GM12878 (cell line): ENCODE measurements around the gene KHK. TPM values are rescaled to one million over a fixed set of nuclear protein-coding genes. Genes with fewer than 3 reads are reported as not detected.

Source experiments
- BCL11A ChIP-seq: IDR thresholded peaks from 2 replicates; pipeline ENCODE4 v1.6.1; 2011; ENCODE audit warnings: low read depth, low read length
- BHLHE40 ChIP-seq, 2 experiments: fragments of 450-650 bp in 1 of 2; IDR thresholded peaks; 2 replicates each; pipeline ENCODE4 v1.6.1; 2011 to 2017; ENCODE audit warnings: low read depth in 2 of 2, borderline replicate concordance in 1 of 2, improper control_type of control experiment in 1 of 2, low read length in 1 of 2, mild to moderate bottlenecking in 1 of 2
- EZH2 ChIP-seq: IDR thresholded peaks from 2 replicates; pipeline ENCODE4 v1.6.1; 2012; ENCODE audit warnings: low read depth, mild to moderate bottlenecking, control low read depth, inconsistent platforms, low read length, borderline replicate concordance; ENCODE audit not compliant: control insufficient read depth
- IKZF2 ChIP-seq, 2 experiments: fragments of 450-650 bp; IDR thresholded peaks; 2 replicates each; pipeline ENCODE4 v1.6.1; 2017; ENCODE audit warnings: mild to moderate bottlenecking in 2 of 2, moderate library complexity in 2 of 2
- MTA3 ChIP-seq: IDR thresholded peaks from 2 replicates; pipeline ENCODE4 v1.6.1; 2012; ENCODE audit warnings: low read length, inconsistent platforms, borderline replicate concordance
- NBN ChIP-seq: fragments of 450-650 bp; IDR thresholded peaks from 2 replicates; pipeline ENCODE4 v1.6.1; 2016
- NFXL1 ChIP-seq: fragments of 450-650 bp; IDR thresholded peaks from 2 replicates; pipeline ENCODE4 v1.6.1; 2017; ENCODE audit warnings: antibody characterized with exemption, mild to moderate bottlenecking, borderline replicate concordance
- POLR2A ChIP-seq: IDR thresholded peaks from 2 replicates; pipeline ENCODE4 v1.6.1; 2011; ENCODE audit warnings: low read depth, mild to moderate bottlenecking, low read length
- RAD21 ChIP-seq: IDR thresholded peaks from 2 replicates; pipeline ENCODE4 v1.6.1; 2011; ENCODE audit warnings: mild to moderate bottlenecking, low read depth, low read length, moderate library complexity; ENCODE audit not compliant: insufficient read depth
- TBL1XR1 ChIP-seq: IDR thresholded peaks from 2 replicates; pipeline ENCODE4 v1.6.1; 2012; ENCODE audit warnings: low read depth, low read length, improper control_type of control experiment
- ZBED1 ChIP-seq: IDR thresholded peaks from 2 replicates; pipeline ENCODE4 v1.6.1; 2016; ENCODE audit warnings: borderline replicate concordance
- ZNF207 ChIP-seq: fragments of 450-650 bp; IDR thresholded peaks from 2 replicates; pipeline ENCODE4 v1.6.1; 2014; ENCODE audit warnings: antibody characterized with exemption, mild to moderate bottlenecking, borderline replicate concordance
- ZNF274 ChIP-seq: IDR thresholded peaks from one replicate; pipeline ENCODE4 v1.8.0; 2011; ENCODE audit not compliant: insufficient read length, insufficient read depth
- ZNF384 ChIP-seq: IDR thresholded peaks from 2 replicates; pipeline ENCODE4 v1.6.1; 2012; ENCODE audit warnings: low read depth, mild to moderate bottlenecking, low read length, improper control_type of control experiment, borderline replicate concordance
- polyA plus RNA-seq, 11 experiments: library from polyadenylated mRNA; depleted of rRNA in 4 of 11; unstranded in 6 of 11; stranded (reverse) in 5 of 11; fragments of >200 nt; fragmentation: Nextera tagmentation in 4 of 11; fragmentation: Illumina TruSeq in 1 of 11; extraction: Ambion mirVana in 4 of 11; extraction: Trizol in 1 of 11; gene quantifications; 1 replicate in 1 of 11; 2 replicates in 10 of 11; pipeline versions ENCODE4 v1.2.1 to v1.2.3, GENCODE V29; 2011 to 2016; ENCODE audit warnings: inconsistent platforms in 2 of 11, missing spikeins in 2 of 11, low read depth in 1 of 11
- total RNA-seq, 4 experiments: library from RNA; depleted of rRNA in 3 of 4; stranded (reverse); fragments of >200 nt in 3 of 4; fragmentation: Illumina TruSeq in 1 of 4; extraction: Trizol in 1 of 4; gene quantifications; 2 replicates each; pipeline versions ENCODE4 v1.2.1 to v1.2.3, GENCODE V29; 2013 to 2021
- TF ChIP-seq, protein P1 (sequence below): fragments of 450-650 bp; IDR thresholded peaks from 2 replicates; pipeline ENCODE4 v1.6.1; 2017; ENCODE audit warnings: mild to moderate bottlenecking, low read depth, inconsistent platforms; ENCODE audit not compliant: poor library complexity, severe bottlenecking
- TF ChIP-seq, protein P2 (sequence below): IDR thresholded peaks from 2 replicates; pipeline ENCODE4 v1.6.1; 2012; ENCODE audit warnings: low read length, inconsistent platforms
- TF ChIP-seq, protein P3 (sequence below): fragments of 450-650 bp; formaldehyde crosslinking; IDR thresholded peaks from 2 replicates; pipeline ENCODE4 v1.5.0; 2022; ENCODE audit warnings: mild to moderate bottlenecking, missing genetic modification characterization
- TF ChIP-seq, protein P4 (sequence below): fragments of 450-650 bp; IDR thresholded peaks from 2 replicates; pipeline ENCODE4 v1.6.1; 2014; ENCODE audit warnings: mild to moderate bottlenecking
- TF ChIP-seq, protein P5 (sequence below): IDR thresholded peaks from 2 replicates; pipeline ENCODE4 v1.6.1; 2011; ENCODE audit warnings: low read depth, mild to moderate bottlenecking, low read length, moderate library complexity, borderline replicate concordance; ENCODE audit errors: extremely low read depth

KHK gene
- total and polyA plus RNA-seq, 10 of the 15 experiments (the other 5 are each of a cell fraction or from before 2014, with no cell fraction given) = 0.31 to 11.8 (median 3.9) TPM

DNA sequence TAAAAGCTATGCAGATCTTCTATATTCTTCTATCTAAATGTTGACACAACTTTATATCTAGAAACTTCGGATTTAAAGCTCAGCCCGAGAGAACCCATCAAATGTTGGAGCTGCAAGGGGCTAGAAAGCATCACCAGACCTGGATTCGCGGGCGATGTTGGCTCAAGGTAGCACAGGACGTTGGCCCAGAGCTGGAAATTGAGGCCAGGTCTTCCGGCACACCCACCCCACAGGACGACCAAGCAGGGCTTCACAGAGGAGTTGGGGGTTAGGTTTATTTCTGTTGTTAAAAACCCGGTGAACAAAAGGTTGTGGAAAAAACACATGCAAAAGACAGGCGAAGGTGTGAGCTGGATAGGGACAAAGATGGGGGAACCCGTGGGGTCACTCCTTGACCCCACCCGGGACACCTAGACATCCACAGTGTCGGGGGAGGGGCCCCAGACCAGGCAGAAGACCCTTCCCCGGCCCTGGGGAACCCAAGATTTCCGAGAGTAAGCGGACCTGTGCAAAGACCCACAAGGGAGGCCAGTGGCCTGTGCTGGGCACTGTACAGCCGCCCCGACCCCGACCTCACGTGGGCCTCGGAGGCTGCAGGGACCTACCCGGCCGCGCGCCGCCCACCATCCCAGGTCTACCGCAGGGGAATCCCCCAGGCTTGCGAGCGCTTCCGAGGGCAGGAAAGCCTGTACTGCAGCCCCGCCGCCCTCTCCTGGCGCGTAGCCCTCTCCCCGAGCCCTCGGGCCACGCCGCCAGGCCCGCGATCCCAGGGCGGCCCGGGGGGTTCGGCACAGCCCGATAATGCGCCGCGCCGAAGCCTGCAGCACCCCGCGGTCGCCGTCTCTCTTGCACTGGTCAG, 36.9 kb upstream of the KHK start (continued):
- TF ChIP-seq, protein P1, sequence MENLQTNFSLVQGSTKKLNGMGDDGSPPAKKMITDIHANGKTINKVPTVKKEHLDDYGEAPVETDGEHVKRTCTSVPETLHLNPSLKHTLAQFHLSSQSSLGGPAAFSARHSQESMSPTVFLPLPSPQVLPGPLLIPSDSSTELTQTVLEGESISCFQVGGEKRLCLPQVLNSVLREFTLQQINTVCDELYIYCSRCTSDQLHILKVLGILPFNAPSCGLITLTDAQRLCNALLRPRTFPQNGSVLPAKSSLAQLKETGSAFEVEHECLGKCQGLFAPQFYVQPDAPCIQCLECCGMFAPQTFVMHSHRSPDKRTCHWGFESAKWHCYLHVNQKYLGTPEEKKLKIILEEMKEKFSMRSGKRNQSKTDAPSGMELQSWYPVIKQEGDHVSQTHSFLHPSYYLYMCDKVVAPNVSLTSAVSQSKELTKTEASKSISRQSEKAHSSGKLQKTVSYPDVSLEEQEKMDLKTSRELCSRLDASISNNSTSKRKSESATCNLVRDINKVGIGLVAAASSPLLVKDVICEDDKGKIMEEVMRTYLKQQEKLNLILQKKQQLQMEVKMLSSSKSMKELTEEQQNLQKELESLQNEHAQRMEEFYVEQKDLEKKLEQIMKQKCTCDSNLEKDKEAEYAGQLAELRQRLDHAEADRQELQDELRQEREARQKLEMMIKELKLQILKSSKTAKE = no peak
- TF ChIP-seq IKZF2 (IDR thresholded peaks at IDR 0.05) (no peak), MTA3 (no peak), NBN (no peak), POLR2A (peak; percentile 68), EZH2 (no peak), ZNF207 (no peak), BCL11A (no peak), ZBED1 (no peak), NFXL1 (no peak), ZNF274 (no peak), RAD21 (no peak), BHLHE40 (IDR thresholded peaks at IDR 0.05; ENCODE audit: borderline replicate concordance in 1 of 2, low read depth in 2 of 2, low read length in 1 of 2) (peak; percentile 73 to 89; a peak in 3 of 4 replicates), ZNF384 (no peak), TBL1XR1 (no peak)
- TF ChIP-seq, protein P2, sequence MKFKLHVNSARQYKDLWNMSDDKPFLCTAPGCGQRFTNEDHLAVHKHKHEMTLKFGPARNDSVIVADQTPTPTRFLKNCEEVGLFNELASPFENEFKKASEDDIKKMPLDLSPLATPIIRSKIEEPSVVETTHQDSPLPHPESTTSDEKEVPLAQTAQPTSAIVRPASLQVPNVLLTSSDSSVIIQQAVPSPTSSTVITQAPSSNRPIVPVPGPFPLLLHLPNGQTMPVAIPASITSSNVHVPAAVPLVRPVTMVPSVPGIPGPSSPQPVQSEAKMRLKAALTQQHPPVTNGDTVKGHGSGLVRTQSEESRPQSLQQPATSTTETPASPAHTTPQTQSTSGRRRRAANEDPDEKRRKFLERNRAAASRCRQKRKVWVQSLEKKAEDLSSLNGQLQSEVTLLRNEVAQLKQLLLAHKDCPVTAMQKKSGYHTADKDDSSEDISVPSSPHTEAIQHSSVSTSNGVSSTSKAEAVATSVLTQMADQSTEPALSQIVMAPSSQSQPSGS = no peak
- TF ChIP-seq, protein P3, sequence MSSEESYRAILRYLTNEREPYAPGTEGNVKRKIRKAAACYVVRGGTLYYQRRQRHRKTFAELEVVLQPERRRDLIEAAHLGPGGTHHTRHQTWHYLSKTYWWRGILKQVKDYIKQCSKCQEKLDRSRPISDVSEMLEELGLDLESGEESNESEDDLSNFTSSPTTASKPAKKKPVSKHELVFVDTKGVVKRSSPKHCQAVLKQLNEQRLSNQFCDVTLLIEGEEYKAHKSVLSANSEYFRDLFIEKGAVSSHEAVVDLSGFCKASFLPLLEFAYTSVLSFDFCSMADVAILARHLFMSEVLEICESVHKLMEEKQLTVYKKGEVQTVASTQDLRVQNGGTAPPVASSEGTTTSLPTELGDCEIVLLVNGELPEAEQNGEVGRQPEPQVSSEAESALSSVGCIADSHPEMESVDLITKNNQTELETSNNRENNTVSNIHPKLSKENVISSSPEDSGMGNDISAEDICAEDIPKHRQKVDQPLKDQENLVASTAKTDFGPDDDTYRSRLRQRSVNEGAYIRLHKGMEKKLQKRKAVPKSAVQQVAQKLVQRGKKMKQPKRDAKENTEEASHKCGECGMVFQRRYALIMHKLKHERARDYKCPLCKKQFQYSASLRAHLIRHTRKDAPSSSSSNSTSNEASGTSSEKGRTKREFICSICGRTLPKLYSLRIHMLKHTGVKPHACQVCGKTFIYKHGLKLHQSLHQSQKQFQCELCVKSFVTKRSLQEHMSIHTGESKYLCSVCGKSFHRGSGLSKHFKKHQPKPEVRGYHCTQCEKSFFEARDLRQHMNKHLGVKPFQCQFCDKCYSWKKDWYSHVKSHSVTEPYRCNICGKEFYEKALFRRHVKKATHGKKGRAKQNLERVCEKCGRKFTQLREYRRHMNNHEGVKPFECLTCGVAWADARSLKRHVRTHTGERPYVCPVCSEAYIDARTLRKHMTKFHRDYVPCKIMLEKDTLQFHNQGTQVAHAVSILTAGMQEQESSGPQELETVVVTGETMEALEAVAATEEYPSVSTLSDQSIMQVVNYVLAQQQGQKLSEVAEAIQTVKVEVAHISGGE (CRISPR knock-in tag) = no peak
- TF ChIP-seq, protein P4, sequence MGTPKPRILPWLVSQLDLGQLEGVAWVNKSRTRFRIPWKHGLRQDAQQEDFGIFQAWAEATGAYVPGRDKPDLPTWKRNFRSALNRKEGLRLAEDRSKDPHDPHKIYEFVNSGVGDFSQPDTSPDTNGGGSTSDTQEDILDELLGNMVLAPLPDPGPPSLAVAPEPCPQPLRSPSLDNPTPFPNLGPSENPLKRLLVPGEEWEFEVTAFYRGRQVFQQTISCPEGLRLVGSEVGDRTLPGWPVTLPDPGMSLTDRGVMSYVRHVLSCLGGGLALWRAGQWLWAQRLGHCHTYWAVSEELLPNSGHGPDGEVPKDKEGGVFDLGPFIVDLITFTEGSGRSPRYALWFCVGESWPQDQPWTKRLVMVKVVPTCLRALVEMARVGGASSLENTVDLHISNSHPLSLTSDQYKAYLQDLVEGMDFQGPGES = no peak
- TF ChIP-seq, protein P5, sequence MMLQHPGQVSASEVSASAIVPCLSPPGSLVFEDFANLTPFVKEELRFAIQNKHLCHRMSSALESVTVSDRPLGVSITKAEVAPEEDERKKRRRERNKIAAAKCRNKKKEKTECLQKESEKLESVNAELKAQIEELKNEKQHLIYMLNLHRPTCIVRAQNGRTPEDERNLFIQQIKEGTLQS = no peak
